IMR-90 (cell line): ENCODE data around the gene TMC3.

Experiments
- CEBPB ChIP-seq: IDR thresholded peaks from 2 replicates; pipeline ENCODE4 v1.6.1; 2012; ENCODE audit warnings: low read depth, low read length, improper control_type of control experiment
- CTCF ChIP-seq: conservative IDR thresholded peaks from 2 replicates; pipeline ENCODE4 v1.5.1; 2012; ENCODE audit warnings: mild to moderate bottlenecking, low read depth, low read length, improper control_type of control experiment
- ELK1 ChIP-seq: fragments of 150-350 bp; IDR thresholded peaks from 2 replicates; pipeline ENCODE4 v1.6.1; 2016; ENCODE audit warnings: low read depth, mild to moderate bottlenecking, low read length, moderate library complexity, borderline replicate concordance
- MAZ ChIP-seq: IDR thresholded peaks from 2 replicates; pipeline ENCODE4 v1.6.1; 2012; ENCODE audit warnings: low read depth, mild to moderate bottlenecking, low read length, improper control_type of control experiment, moderate library complexity, borderline replicate concordance
- MXI1 ChIP-seq: IDR thresholded peaks from 2 replicates; pipeline ENCODE4 v1.6.1; 2012; ENCODE audit warnings: low read depth, mild to moderate bottlenecking, low read length, moderate library complexity, borderline replicate concordance
- POLR2A ChIP-seq: IDR thresholded peaks from 2 replicates; pipeline ENCODE4 v1.6.1; 2012; ENCODE audit warnings: mild to moderate bottlenecking, low read depth, low read length
- RAD21 ChIP-seq: IDR thresholded peaks from 2 replicates; pipeline ENCODE4 v1.6.1; 2012; ENCODE audit warnings: low read length, improper control_type of control experiment
- USF2 ChIP-seq: fragments of 150-350 bp; IDR thresholded peaks from 2 replicates; pipeline ENCODE4 v1.6.1; 2017; ENCODE audit warnings: mild to moderate bottlenecking, antibody characterized with exemption, low read length, low read depth

GRCh38 chr15:81346611-81347010 is 27.4 kb downstream of the TMC3 start:
- no peak for TF ChIP-seq CTCF
- TF ChIP-seq POLR2A, result no peak
- no peak for TF ChIP-seq MAZ
- TF ChIP-seq RAD21, result no peak
- no peak for TF ChIP-seq USF2
- TF ChIP-seq CEBPB, result no peak
- TF ChIP-seq MXI1, result no peak
- TF ChIP-seq ELK1, result no peak
